NCI-H345 (cell line): ENCODE measurements around the gene PTCHD4.
"Not testable (repeated sequence)": the region's sequence is repeated elsewhere in the genome, so short reads cannot be mapped to it uniquely, and the experiment has no call there.

Experiments used
- DNase-seq: peaks from one replicate; lab custom pipeline; 2025; lab: John Stamatoyannopoulos, UW

PTCHD4 gene

DNA sequence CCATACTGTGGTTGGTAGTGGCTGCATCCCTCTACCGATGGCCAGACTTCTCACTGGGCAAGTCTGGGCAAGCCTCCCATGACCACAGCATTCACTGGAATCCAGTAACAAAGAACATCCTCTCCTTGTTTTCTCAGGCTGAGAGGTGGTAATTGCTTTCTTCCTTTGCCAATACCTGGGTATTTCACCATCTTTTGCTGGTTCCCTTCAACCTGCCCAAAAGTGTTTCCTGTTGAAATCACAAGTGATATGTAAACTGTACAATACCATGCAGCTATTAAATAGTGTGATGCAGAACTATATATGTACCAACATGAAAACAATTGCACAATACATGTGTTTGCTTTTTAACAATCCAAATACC, at the start of gene PTCHD4:
Gene PTCHD4, minus strand, starts transcription at position 55 of the 364 bp plus-strand sequence. CDS start 42,240 bp downstream, outside the sequence.
- DNase-seq: peak; percentile 71

GRCh38 chr6:48151142-48151541, 40.1 kb upstream of the PTCHD4 start:
- DNase-seq: no peak

- no peak for DNase-seq
Observed at GRCh38 chr6:48150701-48151100, 39.7 kb upstream of the PTCHD4 start.

- DNase-seq: no peak
Observed at GRCh38 chr6:48147051-48147450, 36.1 kb upstream of the PTCHD4 start.

GRCh38 chr6:48144021-48144420, 33.0 kb upstream of the PTCHD4 start:
- no peak for DNase-seq

DNA sequence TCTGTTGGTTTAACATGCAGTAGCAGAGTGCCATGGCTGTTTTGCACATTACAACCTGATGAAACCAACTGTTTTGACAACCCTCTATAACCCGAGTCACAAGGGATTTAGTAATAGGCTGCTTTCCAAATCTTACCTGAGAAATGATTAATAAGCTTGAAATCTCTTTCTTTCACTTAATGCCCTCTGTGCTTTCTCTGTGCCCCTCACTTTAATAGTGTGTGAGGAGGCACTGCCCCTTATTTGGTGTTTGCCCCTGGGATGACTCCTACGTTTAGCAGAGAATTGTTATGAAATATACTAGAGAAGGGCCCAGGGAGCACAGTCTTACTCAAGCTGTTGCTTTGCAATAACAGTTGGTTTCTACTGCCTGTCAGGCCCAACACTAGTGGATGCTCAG, 31.0 kb upstream of the PTCHD4 start:
- DNase-seq: no peak

- DNase-seq: no peak
Observed at GRCh38 chr6:48139818-48140614, 29.0 kb upstream of the PTCHD4 start.

DNA sequence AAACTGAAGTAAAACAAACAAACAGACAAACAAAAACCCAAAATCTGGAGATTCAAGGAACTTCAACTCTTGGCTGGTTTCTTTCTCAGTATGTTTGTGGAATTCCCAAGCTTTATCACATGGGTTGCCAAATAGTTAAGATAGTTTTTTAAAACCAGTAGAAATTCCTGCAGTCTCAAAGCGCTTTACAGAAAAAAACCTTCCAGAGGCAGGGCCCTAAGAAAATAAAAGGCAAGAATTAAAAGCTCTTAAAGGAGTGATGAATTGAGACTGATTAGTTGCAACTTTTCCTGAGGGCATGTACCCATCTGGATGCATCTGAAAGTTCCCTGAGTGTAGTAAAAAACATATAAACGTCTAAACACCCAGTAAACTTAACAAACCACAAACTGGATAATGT, 25.9 kb upstream of the PTCHD4 start:
- no peak for DNase-seq

DNA sequence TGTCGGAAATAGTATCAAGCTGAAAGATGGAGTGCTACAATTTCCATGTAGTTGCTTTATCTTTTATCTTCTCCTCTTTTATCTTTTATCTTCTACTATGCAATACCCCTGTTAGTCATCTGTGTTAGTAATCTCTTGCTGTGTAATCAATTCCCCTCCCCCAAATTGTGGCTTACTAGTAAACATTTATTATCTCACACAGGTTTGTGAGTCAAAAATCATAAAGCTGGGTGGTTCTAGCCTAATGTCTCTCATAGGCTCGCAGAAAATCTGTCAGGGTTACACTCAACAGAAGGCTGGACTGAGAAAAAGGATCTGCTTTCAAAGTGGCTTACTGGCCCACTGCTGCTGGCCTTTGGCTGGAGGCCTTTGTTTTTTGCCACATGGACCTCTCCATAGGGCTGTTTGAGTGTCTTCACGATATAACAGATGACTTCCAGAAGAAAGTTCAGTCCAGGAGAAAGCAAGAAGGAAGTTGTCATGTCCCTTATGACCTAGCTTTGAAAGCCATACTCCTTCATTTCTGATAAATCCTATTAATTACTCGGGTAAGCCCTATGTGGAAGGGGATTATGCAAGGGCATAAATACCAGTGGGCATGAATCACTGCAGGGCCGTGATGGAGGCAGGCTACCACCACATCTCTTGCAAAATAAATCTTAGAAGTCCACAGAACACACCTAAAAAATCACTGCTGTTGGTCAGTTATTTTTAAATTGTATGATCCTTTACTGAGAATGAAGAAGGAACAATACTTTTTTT, 24.5 kb upstream of the PTCHD4 start:
- no peak for DNase-seq

GRCh38 chr6:48134246-48134645, 23.2 kb upstream of the PTCHD4 start:
- no peak for DNase-seq

DNA sequence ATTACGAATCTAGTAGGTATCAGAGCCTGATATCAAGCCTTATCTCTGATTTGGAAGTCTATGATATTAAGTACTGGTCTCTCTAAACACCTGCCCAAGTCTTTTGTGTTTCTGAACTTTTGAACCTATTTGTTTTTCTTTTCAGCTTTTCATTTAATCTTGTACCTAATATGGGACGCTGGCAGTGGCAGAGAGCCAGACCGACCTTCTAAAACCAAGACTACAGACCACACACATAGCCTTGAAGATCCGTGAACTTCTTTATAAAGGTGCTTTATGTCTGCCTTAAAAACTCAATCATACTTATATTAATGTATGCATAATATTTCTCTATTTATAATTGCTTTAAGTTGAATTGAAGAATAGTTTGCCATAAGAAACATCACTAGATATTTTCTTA, 12.6 kb upstream of the PTCHD4 start:
- no peak for DNase-seq

DNA sequence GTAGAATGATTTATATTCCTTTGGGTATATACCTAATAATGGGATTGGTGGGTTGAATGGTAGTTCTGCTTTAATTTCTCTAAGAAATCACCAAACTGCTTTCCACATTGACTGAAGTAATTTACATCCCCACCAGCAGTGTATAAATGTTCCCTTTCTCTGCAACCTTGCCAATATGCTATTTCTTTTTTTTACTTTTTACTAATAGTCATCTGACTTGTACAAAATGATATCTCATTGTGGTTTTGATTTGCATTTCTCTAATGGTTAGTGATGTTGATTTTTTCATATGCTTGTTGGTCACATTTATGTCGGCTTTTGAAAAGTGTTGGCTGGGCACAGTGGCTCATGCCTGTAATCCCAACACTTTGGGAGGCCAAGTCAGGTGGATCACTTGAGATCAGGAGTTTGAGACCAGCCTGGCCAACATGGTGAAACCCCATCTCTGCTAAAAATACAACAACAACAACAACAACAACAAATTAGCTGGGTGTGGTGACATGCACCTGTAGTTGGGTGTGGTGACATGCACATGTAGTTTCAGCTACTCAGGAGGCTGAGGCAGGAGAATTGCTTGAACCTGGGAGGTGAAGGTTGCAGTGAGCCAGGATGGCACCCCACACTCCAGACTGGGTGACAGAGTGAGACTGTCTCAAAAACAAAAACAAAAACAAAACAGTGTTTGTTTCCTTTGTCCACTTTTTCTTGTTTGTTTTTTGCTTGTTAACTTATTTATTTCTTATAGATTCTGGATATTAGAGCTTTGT, 11.2 kb upstream of the PTCHD4 start:
- not testable (repeated sequence) for DNase-seq

DNA sequence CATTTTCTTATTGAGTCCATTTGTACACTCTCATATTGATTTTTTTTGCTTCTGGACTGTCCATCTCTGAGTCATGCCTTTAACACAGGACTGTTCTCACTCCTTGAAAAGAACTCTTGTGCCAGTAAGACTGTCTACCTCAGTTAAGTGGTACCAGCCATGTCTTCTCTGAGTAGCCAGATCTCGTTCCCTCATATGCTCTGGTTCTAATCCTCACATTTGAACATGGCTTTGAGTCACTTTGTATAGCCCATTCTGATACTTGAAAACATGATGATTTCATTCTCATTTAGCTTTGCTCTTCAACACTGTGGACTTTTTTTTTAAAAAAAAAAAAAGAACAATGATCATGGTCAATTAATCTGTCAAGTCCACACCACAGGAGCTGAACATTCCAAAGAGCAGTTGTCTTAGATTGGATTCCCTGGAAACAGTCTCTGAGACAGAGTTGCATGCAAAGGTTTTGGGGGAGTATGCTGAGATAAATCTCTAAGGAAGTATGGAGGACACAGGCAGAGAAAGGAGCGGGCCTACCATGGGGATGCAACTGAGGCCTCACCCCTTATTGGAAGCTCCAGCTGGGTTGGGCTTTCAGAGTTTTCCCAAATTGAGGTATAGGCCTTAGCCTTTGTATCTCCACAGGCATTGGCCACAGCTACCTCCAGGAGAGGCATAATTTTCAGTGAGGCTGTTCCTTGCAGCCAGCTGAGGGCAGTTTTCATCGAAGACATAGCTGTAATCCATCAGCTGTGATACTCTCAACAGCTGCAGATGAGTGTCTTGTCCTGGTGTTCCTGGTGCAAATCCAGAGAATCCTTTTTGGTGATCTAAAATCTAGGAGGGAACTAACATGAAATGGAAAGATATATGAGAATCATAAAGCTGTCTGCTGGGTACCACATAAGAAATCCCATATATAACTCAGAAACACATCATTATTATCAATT, 6.0 kb upstream of the PTCHD4 start:
- DNase-seq: no peak

GRCh38 chr6:48113130-48113529, 2.1 kb upstream of the PTCHD4 start:
- no peak for DNase-seq

GRCh38 chr6:48111575-48111974, 578 bp upstream of the PTCHD4 start:
- peak; percentile 43 for DNase-seq

- DNase-seq: no peak
Observed at GRCh38 chr6:48110436-48111142, 408 bp downstream of the PTCHD4 start.

DNA sequence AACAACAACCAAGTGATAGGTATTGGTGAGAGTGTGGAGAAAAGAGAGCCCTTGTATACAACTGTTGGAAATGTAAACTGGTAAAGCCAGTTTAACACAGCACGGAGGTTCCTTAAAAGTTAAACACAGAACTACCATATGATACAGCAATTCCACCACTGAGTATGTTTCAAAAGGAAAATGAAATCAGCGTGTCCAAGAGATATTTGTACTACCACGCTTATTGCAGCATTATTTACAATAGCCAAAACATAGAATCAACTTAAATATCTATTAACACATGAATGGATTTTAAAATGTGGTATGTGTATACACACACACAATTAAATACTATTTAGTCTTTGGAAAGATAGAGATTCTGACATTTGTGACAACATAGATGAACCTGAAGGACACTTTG, 1.1 kb downstream of the PTCHD4 start:
- peak; percentile 24 for DNase-seq

DNA sequence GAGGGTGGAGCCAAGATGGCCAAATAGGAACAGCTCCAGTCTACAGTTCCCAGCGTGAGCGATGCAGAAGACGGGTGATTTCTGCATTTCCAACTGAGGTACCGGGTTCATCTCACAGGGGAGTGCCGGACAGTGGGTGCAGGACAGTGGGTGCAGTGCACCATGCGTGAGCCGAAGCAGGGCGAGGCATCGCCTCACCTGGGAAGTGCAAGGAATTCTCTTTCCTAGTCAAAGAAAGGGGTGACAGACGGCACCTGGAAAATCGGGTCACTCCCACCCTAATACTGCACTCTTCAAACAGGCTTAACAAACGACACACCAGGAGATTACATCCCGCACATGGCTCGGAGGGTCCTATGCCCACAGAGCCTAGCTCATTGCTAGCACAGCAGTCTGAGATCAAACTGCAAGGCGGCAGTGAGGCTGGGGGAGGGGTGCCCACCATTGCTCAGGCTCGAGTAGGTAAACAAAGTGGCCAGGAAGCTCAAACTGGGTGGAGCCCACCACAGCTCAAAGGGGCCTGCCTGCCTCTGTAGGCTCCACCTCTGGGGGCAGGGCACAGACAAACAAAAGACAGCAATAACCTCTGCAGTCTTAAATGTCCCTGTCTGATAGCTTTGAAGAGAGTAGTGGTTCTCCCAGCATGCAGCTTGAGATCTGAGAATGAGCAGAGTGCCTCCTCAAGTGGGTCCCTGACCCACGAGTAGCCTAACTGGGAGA, 8.4 kb downstream of the PTCHD4 start:
- DNase-seq: not testable (repeated sequence)

- no peak for DNase-seq
Observed at GRCh38 chr6:48101290-48101689, 9.7 kb downstream of the PTCHD4 start.

GRCh38 chr6:48100588-48100895, 10.5 kb downstream of the PTCHD4 start:
- no peak for DNase-seq
